Ishikawa (cell line): Measurements from ENCODE around the gene C10orf53.

ENCODE experiments used
- CREB1 ChIP-seq: IDR thresholded peaks from 2 replicates; pipeline ENCODE4 v1.6.1; 2012; ENCODE audit warnings: low read depth
- EGR1 ChIP-seq: IDR thresholded peaks from 2 replicates; pipeline ENCODE4 v1.6.1; 2012
- EP300 ChIP-seq: IDR thresholded peaks from 2 replicates; pipeline ENCODE4 v1.6.1; 2012; ENCODE audit warnings: borderline replicate concordance
- RAD21 ChIP-seq: IDR thresholded peaks from 2 replicates; pipeline ENCODE4 v1.6.1; 2012; ENCODE audit warnings: low read depth
- TAF1 ChIP-seq: IDR thresholded peaks from 2 replicates; pipeline ENCODE4 v1.6.1; 2012; ENCODE audit warnings: low read depth, mild to moderate bottlenecking
- TEAD4 ChIP-seq: IDR thresholded peaks from 2 replicates; pipeline ENCODE4 v1.6.1; 2012
- USF1 ChIP-seq: IDR thresholded peaks from 2 replicates; pipeline ENCODE4 v1.6.1; 2012
- TF ChIP-seq, protein P1 (sequence below): IDR thresholded peaks from 2 replicates; pipeline ENCODE4 v1.6.1; 2012; ENCODE audit warnings: low read depth, mild to moderate bottlenecking
- TF ChIP-seq, protein P2 (sequence below): IDR thresholded peaks from 2 replicates; pipeline ENCODE4 v1.6.1; 2012

DNA sequence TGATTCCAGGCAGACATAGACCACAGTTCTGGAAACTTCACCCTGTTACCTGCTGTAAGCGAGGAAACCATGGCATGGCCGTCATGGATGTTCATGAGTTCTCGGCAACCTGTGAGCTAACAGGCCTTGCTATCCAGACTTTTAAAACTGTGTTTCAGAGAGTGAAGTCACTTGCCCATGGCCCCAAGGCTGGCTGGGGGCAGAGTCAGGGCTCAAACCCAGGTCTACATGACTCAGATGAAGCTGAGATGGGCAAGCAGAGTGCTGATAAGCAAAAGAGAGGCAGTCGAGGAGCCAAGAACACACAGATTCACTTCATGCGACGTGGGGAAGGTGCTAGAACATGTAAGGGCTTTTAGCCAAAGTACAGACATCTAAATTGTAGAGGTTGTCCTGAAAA is 31.5 kb downstream of the C10orf53 start:
- TF ChIP-seq, protein P1, sequence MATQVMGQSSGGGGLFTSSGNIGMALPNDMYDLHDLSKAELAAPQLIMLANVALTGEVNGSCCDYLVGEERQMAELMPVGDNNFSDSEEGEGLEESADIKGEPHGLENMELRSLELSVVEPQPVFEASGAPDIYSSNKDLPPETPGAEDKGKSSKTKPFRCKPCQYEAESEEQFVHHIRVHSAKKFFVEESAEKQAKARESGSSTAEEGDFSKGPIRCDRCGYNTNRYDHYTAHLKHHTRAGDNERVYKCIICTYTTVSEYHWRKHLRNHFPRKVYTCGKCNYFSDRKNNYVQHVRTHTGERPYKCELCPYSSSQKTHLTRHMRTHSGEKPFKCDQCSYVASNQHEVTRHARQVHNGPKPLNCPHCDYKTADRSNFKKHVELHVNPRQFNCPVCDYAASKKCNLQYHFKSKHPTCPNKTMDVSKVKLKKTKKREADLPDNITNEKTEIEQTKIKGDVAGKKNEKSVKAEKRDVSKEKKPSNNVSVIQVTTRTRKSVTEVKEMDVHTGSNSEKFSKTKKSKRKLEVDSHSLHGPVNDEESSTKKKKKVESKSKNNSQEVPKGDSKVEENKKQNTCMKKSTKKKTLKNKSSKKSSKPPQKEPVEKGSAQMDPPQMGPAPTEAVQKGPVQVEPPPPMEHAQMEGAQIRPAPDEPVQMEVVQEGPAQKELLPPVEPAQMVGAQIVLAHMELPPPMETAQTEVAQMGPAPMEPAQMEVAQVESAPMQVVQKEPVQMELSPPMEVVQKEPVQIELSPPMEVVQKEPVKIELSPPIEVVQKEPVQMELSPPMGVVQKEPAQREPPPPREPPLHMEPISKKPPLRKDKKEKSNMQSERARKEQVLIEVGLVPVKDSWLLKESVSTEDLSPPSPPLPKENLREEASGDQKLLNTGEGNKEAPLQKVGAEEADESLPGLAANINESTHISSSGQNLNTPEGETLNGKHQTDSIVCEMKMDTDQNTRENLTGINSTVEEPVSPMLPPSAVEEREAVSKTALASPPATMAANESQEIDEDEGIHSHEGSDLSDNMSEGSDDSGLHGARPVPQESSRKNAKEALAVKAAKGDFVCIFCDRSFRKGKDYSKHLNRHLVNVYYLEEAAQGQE, result no peak
- TF ChIP-seq CREB1 (no peak), TAF1 (no peak), EGR1 (no peak), RAD21 (no peak), USF1 (no peak), TEAD4 (no peak), EP300 (no peak)
- TF ChIP-seq, protein P2, sequence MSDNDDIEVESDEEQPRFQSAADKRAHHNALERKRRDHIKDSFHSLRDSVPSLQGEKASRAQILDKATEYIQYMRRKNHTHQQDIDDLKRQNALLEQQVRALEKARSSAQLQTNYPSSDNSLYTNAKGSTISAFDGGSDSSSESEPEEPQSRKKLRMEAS, result no peak
